T47D (cell line): ENCODE data around the gene OR52K1.

Experiments used
- DNase-seq, 2 experiments: peaks; one replicate each; pipeline versions ENCODE4 v3.0.0 to v3.0.0-alpha.2; 2011 to 2012; ENCODE audit warnings: low read depth in 1 of 2, low spot score in 1 of 2
- JUND ChIP-seq: IDR thresholded peaks from 2 replicates; pipeline ENCODE4 v1.6.1; 2012; ENCODE audit warnings: low read depth
- in situ Hi-C: cut with HindIII; loops from 2 replicates; pipeline ENCODE4 v1.10.0; 2016; ENCODE audit warnings: low sequenced_read_pairs, low pct_unique_long_range_greater_than_20kb

OR52K1 gene

GRCh38 chr11:4482445-4482844, at the start of gene OR52K1:
Gene OR52K1, plus strand, starts transcription at chr11:4482646. Its CDS starts 6,255 bp downstream, at chr11:4488901.
- TF ChIP-seq JUND: no peak
- in situ Hi-C loops: no loop called here
- DNase-seq: no peak

- no peak for DNase-seq
- no peak for TF ChIP-seq JUND
- in situ Hi-C loops: no loop called here
Measured at GRCh38 chr11:4433856-4434255, 48.6 kb upstream of the OR52K1 start.

- in situ Hi-C loops: no loop called here
- TF ChIP-seq JUND: no peak
- DNase-seq: no peak
Measured at GRCh38 chr11:4436411-4436810, 46.0 kb upstream of the OR52K1 start.

- no peak for DNase-seq
- in situ Hi-C loops: no loop called here
- TF ChIP-seq JUND: no peak
Measured at GRCh38 chr11:4441515-4441914, 40.9 kb upstream of the OR52K1 start.

- TF ChIP-seq JUND: no peak
- no peak for DNase-seq
- in situ Hi-C loops: no loop called here
Measured at GRCh38 chr11:4443232-4443891, 39.1 kb upstream of the OR52K1 start.

GRCh38 chr11:4448995-4449394, 33.5 kb upstream of the OR52K1 start, which contains the start of gene OR52K2:
Gene OR52K2, plus strand, starts transcription at chr11:4449295. Its CDS starts 45 bp downstream, at chr11:4449340.
- DNase-seq: no peak
- in situ Hi-C loops: no loop called here
- no peak for TF ChIP-seq JUND

GRCh38 chr11:4453118-4453517, 29.3 kb upstream of the OR52K1 start:
- in situ Hi-C loops: no loop called here
- TF ChIP-seq JUND: no peak
- DNase-seq: no peak

GRCh38 chr11:4454021-4454420, 28.4 kb upstream of the OR52K1 start:
- DNase-seq: no peak
- in situ Hi-C loops: no loop called here
- no peak for TF ChIP-seq JUND

- in situ Hi-C loops: no loop called here
- DNase-seq: no peak
- TF ChIP-seq JUND: no peak
Measured at GRCh38 chr11:4455419-4455818, 27.0 kb upstream of the OR52K1 start.

- DNase-seq: no peak
- in situ Hi-C loops: no loop called here
- TF ChIP-seq JUND: no peak
Measured at GRCh38 chr11:4459500-4459899, 22.9 kb upstream of the OR52K1 start.

- no peak for TF ChIP-seq JUND
- in situ Hi-C loops: no loop called here
- no peak for DNase-seq
Measured at GRCh38 chr11:4460151-4460550, 22.3 kb upstream of the OR52K1 start.

- no peak for TF ChIP-seq JUND
- peak in 1 of 2 experiments; percentile 0 for DNase-seq
- in situ Hi-C loops: no loop called here
Measured at GRCh38 chr11:4464216-4465159, 18.0 kb upstream of the OR52K1 start.

- in situ Hi-C loops: no loop called here
- no peak for DNase-seq
- no peak for TF ChIP-seq JUND
Measured at GRCh38 chr11:4465407-4465806, 17.0 kb upstream of the OR52K1 start.
